RPMI8226 (cell line): Measurements from ENCODE around the gene DNAJB8.

Experiments used
- DNase-seq: peaks from one replicate; pipeline ENCODE4 v3.0.0-alpha.2; 2015

Gene DNAJB8

DNA sequence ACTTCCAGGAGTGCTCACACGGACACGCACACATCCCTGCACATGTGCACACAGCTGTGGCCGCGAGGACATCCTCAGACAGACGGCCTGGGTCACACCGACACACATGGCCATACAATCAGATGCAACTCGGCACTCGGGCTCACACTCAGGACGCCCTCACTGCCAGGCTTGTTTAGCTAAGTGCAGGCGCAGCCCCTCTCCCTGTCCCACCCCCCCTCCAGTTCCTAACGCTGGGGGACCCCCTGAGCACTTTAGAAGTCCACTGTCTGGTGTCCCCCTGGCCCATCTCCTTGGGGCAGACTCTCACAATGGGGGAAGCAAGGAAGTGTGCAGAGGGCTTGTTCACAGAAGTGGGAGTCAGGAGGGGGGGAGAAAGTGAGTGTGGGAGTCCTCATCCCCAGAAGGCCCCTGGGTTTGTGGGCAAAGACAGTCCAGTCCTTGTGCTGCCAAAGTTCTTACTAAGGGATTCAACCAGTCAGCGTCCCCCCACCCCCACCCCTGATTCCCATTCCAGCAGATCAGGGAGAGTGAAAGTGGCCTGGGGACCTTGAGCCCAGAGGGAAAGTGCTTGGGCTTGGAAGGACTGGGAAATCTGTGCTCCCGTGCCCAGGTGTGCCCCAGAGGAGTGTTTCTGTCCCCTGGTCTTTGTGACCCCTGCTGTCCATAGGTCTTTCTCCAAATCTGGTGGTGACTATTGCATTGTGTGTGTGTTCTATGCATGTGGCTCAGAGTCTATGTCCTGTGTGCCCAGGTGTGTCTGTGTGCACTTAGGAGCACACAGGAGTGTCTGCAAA lies 27.1 kb upstream of the DNAJB8 start:
- DNase-seq: no peak

DNA sequence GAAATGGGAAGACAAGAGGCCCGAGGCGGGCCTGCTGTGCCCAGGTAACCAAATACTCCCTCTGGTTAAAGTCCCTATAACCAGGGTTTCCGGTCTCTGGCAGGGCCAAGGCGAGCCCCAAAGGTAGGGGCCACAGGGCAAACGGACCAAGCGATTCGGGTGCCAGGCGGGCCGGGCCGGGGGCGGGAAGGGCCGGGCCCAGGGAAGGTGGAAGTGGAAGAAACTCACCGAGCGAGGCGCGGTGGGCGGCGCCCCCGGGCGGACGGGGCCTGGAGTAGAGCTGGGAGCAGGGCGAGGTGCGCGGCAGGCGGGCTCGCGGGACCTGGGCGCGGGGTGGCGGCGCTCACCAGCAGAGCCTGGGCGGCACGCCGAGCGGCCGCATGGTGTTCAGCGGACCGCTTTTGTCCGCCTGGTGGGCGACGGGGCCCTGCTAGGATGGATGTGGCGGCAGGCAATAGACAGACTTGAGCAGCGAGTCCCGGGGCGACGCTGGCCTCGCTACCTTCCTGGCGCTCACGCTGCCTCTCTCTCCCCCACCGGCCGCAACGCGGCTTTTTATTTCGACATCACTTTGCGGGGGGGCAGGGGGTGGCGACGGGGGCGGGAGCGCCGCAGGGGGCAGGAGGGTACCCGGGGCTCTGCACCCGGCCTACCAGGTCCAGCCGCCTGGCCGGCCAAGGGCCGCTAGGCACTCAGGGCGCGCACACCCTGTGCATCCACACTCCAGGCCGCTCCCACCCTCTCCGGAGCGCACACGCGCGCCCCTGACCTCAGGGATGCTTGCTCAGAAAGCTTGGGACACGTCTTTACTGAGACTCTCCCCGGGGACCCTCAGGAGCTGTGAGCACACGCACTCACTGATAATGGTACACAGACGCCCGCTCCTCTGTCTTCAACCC lies 26.2 kb upstream of the DNAJB8 start, which contains the start of gene GATA2:
GATA2 (minus strand) TSS at position 531 of the 899 bp plus-strand sequence. CDS start 6,170 bp downstream, outside the sequence.
- no peak for DNase-seq

- peak; percentile 31 for DNase-seq
Measured at GRCh38 chr3:128491941-128492670, 25.4 kb upstream of the DNAJB8 start.

DNA sequence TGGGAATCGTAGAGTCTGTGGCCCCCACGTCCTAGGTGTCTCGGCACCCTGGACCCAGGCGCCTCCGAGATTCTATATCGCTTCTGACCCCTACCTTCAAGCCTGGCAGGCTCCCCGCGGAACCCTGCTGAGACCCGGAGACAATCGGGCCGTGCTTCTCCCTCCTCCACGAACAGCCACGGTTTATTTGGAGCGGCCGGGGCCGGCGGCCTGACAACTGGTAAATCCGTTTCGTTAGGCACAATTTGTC lies 24.9 kb upstream of the DNAJB8 start:
- no peak for DNase-seq

- DNase-seq: no peak
Measured at GRCh38 chr3:128490915-128491690, 24.4 kb upstream of the DNAJB8 start.

- no peak for DNase-seq
Measured at GRCh38 chr3:128490650-128490914, 23.9 kb upstream of the DNAJB8 start.

- DNase-seq: no peak
Measured at GRCh38 chr3:128489927-128490649, 23.4 kb upstream of the DNAJB8 start.

DNA sequence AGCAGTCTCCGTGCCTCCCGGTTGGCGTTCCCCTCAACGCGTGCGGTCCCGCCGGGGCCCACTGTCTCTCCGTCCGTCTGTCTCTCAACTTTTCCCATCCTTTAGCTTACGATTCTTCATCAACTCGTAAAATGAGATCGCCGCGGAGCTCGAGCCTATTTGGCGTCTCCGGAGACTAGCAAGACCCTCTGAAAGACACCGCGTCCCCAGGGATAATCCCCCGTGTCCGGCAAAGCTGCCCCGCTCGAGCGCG lies 22.9 kb upstream of the DNAJB8 start:
- DNase-seq: no peak

DNA sequence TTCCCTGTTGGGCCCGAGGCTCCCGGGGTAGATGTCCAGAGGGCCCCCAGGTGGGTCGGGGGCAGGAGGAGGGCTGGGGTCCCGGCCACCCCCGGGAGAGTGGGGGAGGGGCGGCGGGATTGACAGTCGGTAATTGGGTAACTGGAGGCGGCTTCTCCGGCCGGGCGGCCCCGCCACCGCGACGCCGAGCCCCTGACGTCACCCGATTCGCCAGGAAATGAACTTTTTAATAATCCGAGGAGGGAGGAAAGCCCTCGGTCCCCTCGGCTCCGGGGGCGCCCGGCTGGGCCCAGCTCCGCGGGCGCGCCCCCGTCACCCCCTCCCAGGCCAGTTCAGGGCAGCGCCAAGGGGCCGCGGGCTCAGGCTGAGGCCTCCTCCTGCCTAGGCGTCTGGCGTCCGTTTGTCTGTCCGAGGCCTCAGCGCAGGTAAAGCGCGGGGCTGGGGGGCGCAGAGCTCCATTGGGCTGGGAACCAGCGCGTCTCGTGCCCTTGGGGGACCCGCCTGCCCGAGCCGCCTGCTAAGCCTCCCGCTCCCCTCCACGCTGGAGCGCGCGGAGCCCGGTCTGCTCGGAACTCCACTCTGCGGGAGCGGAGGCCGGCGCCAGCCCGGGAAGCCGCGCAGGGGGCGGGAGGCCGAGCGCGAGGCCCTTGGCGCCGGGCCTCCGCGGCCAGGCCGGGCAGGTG lies 22.4 kb upstream of the DNAJB8 start:
- DNase-seq: no peak

GRCh38 chr3:128488636-128488990 lies 21.9 kb upstream of the DNAJB8 start:
- no peak for DNase-seq

- DNase-seq: peak; percentile 30
Measured at GRCh38 chr3:128487813-128488635, 21.3 kb upstream of the DNAJB8 start.

DNA sequence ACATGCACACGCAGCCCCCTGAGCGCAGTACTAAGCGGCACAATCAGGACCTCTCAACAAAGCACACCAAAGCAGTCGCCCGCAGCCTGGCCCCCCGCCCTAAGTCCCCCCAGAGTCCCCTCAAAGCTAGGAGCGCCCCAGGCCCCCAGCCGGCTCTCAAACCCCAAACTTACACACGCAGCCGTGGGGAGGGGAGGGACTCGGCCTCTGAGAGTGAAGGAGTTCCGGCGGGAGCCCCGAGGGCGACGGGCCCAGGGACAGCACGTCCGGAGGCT lies 20.8 kb upstream of the DNAJB8 start:
- DNase-seq: no peak

DNA sequence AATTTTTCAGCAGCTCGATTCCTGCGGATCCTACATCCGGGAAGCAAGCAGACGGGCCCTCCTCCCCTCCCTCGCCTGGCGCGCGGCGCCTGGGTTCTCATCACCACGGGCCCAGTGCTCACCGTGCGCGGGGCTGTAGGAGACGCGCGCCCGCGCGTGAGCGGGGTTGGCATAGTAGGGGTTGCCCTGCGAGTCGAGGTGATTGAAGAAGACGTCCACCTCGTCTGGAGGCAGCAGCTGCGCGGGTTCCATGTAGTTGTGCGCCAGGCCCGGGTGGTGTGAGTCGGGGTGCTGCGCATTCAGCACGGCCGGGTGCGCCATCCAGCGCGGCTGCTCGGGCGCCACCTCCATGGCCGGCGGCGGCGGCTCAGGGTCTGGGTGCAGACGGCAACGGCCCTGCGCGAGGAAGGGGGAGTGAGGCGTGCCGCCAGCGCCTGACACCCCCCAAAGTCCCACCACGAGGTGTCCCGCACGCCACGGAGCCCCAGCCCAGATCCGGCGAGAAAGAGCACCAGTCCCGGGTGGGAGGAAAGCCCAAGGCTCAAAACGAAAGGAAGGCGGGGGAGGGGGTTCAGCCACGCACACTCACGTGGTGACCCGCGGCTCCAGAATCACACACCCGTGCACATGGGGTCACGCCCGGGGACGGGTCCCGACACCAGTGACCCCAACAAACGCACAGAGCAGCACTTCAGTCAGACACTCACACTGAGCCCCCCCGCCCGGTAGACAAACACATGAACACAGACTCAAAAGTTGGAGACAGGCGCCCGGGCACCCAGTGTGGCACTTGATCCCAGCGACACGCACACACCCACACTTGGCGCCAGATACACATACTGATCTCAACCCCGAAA lies 20.2 kb upstream of the DNAJB8 start:
- DNase-seq: no peak

DNA sequence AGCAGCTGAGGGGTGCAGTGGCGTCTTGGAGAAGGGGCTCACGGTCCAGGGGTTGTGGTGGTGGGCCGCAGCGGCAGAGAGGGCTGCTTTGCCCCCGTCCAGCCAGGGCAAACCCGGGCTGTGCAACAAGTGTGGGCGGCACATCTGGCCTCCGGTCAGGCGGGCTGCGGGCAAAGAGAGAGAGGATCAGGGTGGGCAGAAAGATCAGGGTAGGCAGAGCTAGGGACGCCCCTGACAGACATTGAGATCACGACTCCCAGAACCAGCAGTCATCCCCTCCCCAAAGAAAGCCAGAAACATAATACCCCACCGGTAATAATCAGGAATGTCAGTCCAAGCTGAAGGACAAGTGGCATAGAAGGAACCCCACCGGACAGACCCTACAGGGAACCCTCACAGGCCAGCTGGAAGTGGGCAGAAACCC lies 19.5 kb upstream of the DNAJB8 start:
- DNase-seq: no peak

- DNase-seq: no peak
Measured at GRCh38 chr3:128485282-128486204, 18.9 kb upstream of the DNAJB8 start.

GRCh38 chr3:128484404-128485281 lies 18.0 kb upstream of the DNAJB8 start:
- no peak for DNase-seq

DNA sequence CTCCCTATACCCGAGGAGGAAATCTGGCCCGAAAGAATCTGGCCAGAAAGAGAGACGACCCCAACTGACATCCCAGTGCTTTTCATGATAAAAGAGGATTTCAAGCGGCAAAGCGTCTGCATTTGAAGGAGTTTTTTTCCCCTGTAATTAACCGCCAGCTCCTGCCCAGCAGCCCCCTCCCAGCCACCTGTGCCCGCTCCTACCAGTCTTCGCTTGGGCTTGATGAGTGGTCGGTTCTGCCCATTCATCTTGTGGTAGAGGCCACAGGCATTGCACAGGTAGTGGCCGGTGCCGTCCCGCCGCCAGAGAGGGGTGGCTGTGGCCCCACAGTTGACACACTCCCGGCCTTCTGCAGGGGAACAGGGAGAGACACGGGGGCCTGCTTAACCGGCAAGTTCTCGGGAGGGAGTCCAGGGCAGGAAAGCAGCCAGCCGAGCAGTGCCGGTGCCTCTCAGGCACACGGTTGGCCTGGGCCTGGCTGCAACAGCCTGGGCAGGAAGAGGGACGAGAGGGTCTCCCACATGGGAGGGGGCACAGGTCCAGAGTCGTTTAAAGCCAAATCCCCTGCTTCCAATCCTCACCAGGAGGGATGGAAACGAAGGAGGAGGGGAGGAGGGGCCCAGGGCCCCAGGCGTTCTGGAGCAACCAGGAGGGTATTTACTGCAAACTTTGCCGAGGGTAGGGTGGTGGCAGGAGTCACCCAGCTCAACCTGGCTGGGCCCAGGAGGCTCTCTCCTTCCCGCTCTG lies 17.1 kb upstream of the DNAJB8 start:
- DNase-seq: no peak
